SK-N-SH (cell line): ENCODE data around the gene SLIT1. TPM values are rescaled to one million over a fixed set of nuclear protein-coding genes. Genes with fewer than 3 reads are reported as not detected.

Experiments used
- CTCF ChIA-PET: fragments of 300-600, 350-600 bp; formaldehyde crosslinking; extraction: SDS; loops from one replicate; lab custom pipeline; 2021; lab: Yijun Ruan, JAX
- POLR2A ChIA-PET: fragments of 350-600 bp; sonication (Branson Sonifier 250); formaldehyde crosslinking; extraction: SDS; loops from one replicate; lab custom pipeline; 2020; ENCODE audit warnings: antibody characterized with exemption, inconsistent platforms; lab: Yijun Ruan, JAX
- DNase-seq: peaks from one replicate; pipeline ENCODE4 v3.0.0; 2012
- H2AFZ ChIP-seq: fragments of 200-600 bp; sonication (generic); 2 replicates; pipeline ENCODE4 v1.8.1; 2016; ENCODE audit warnings: antibody characterized with exemption, mild to moderate bottlenecking, low read depth
- H3F3A ChIP-seq: fragments of 200-600 bp; sonication (generic); replicated peaks from 2 replicates; pipeline ENCODE3; 2016; ENCODE audit warnings: antibody characterized with exemption, mild to moderate bottlenecking; ENCODE audit not compliant: insufficient read depth
- H3K27ac ChIP-seq, 2 experiments: fragments of 200-500 bp in 1 of 2; fragments of 200-600 bp in 1 of 2; sonication (Bioruptor generic) in 1 of 2; sonication (generic), shearing (Covaris generic) in 1 of 2; 2 replicates each; pipeline versions ENCODE4 v1.5.1 to v1.6.1; 2014 to 2016; ENCODE audit warnings: low read depth in 2 of 2, inconsistent platforms in 1 of 2, low read length in 1 of 2, mild to moderate bottlenecking in 1 of 2, mixed read lengths in 1 of 2
- H3K27me3 ChIP-seq: fragments of 200-600 bp; sonication (generic), shearing (Covaris generic); 2 replicates; pipeline ENCODE4 v1.6.1; 2016; ENCODE audit warnings: mixed run types; ENCODE audit not compliant: insufficient read depth
- H3K36me3 ChIP-seq, 2 experiments: fragments of 200-500 bp in 1 of 2; fragments of 200-600 bp in 1 of 2; sonication (Bioruptor generic) in 1 of 2; sonication (generic) in 1 of 2; replicated peaks in 1 of 2; 2 replicates each; pipeline versions ENCODE3 to v1.5.1; 2014 to 2016; ENCODE audit warnings: low read length in 1 of 2, mild to moderate bottlenecking in 1 of 2; ENCODE audit not compliant: insufficient read depth in 2 of 2, control insufficient read depth in 1 of 2
- H3K4me1 ChIP-seq, 2 experiments: fragments of 200-500 bp in 1 of 2; fragments of 200-600 bp in 1 of 2; sonication (Bioruptor generic) in 1 of 2; sonication (generic), shearing (Covaris generic) in 1 of 2; 2 replicates each; pipeline versions ENCODE4 v1.5.1 to v1.6.1; 2014 to 2016; ENCODE audit warnings: low read depth in 1 of 2, low read length in 1 of 2, mixed run types in 1 of 2; ENCODE audit not compliant: insufficient read depth in 2 of 2, control insufficient read depth in 1 of 2
- H3K4me2 ChIP-seq: fragments of 200-600 bp; sonication (generic), shearing (Covaris generic); 2 replicates; pipeline ENCODE4 v1.6.1; 2017; ENCODE audit warnings: mixed run types
- H3K4me3 ChIP-seq, 2 experiments: fragments of 200-500 bp in 1 of 2; fragments of 200-600 bp in 1 of 2; sonication (Bioruptor generic) in 1 of 2; sonication (generic), shearing (Covaris generic) in 1 of 2; 2 replicates each; pipeline versions ENCODE4 v1.5.1 to v1.8.1; 2014 to 2016; ENCODE audit warnings: low read depth in 2 of 2, inconsistent platforms in 1 of 2, low read length in 1 of 2, mild to moderate bottlenecking in 1 of 2, mixed read lengths in 1 of 2, moderate library complexity in 1 of 2
- H3K79me2 ChIP-seq: fragments of 200-600 bp; sonication (generic); 2 replicates; pipeline ENCODE4 v1.8.1; 2017; ENCODE audit warnings: mild to moderate bottlenecking; ENCODE audit not compliant: insufficient read depth
- H3K9ac ChIP-seq: fragments of 200-600 bp; sonication (generic); 2 replicates; pipeline ENCODE4 v1.6.1; 2017; ENCODE audit warnings: mixed run types
- H3K9me2 ChIP-seq: fragments of 200-600 bp; sonication (generic); 2 replicates; pipeline ENCODE4 v1.6.1; 2017; ENCODE audit warnings: mixed run types
- H3K9me3 ChIP-seq: fragments of 200-600 bp; sonication (generic); 2 replicates; pipeline ENCODE4 v1.6.1; 2017; ENCODE audit warnings: mixed run types, mild to moderate bottlenecking, moderate library complexity
- H4K20me1 ChIP-seq: fragments of 200-600 bp; sonication (generic); 2 replicates; pipeline ENCODE4 v1.6.1; 2017; ENCODE audit warnings: mild to moderate bottlenecking, mixed run types; ENCODE audit not compliant: insufficient read depth
- CHD2 ChIP-seq: fragments of 150-350 bp; IDR thresholded peaks from 2 replicates; pipeline ENCODE4 v1.6.1; 2018; ENCODE audit warnings: low read length; ENCODE audit not compliant: partially characterized antibody
- ELF1 ChIP-seq: IDR thresholded peaks from 2 replicates; pipeline ENCODE4 v1.4.0; 2012
- EP300 ChIP-seq, 2 experiments: IDR thresholded peaks; 2 replicates each; pipeline versions ENCODE4 v1.4.0 to v1.6.1; 2012; ENCODE audit warnings: borderline replicate concordance in 1 of 2, low read depth in 1 of 2, low read length in 1 of 2
- EZH2phosphoT487 ChIP-seq: fragments of 200-600 bp; sonication (generic); IDR thresholded peaks from 2 replicates; pipeline ENCODE4 v1.6.1; 2017; ENCODE audit warnings: low read depth, mixed run types, mild to moderate bottlenecking, antibody characterized with exemption, moderate library complexity, borderline replicate concordance
- FOXM1 ChIP-seq: IDR thresholded peaks from 2 replicates; pipeline ENCODE4 v1.4.0; 2012; ENCODE audit warnings: low read depth, mild to moderate bottlenecking
- GABPA ChIP-seq: IDR thresholded peaks from 2 replicates; pipeline ENCODE4 v1.4.0; 2012; ENCODE audit warnings: low read depth, mild to moderate bottlenecking
- GATA2 ChIP-seq: sonication (generic); formaldehyde crosslinking; IDR thresholded peaks from 2 replicates; pipeline ENCODE4 v1.5.0; 2020; ENCODE audit warnings: mild to moderate bottlenecking, missing genetic modification reagents
- MXI1 ChIP-seq: IDR thresholded peaks from 2 replicates; pipeline ENCODE4 v1.6.1; 2012; ENCODE audit warnings: mild to moderate bottlenecking, low read depth, low read length, improper control_type of control experiment
- NFIC ChIP-seq: IDR thresholded peaks from 2 replicates; pipeline ENCODE4 v1.4.0; 2012; ENCODE audit warnings: borderline replicate concordance
- POLR2AphosphoS5 ChIP-seq: IDR thresholded peaks from 2 replicates; pipeline ENCODE4 v1.6.1; 2012; ENCODE audit warnings: low read depth, low read length
- RAD21 ChIP-seq: IDR thresholded peaks from 2 replicates; pipeline ENCODE4 v1.6.1; 2012; ENCODE audit warnings: mild to moderate bottlenecking, low read length
- REST ChIP-seq: IDR thresholded peaks from 2 replicates; pipeline ENCODE4 v1.6.1; 2012; ENCODE audit warnings: mild to moderate bottlenecking, low read depth, low read length, moderate library complexity
- RFX5 ChIP-seq: IDR thresholded peaks from 2 replicates; pipeline ENCODE4 v1.6.1; 2012; ENCODE audit warnings: mild to moderate bottlenecking, improper control_type of control experiment, low read length
- RXRA ChIP-seq: IDR thresholded peaks from 2 replicates; pipeline ENCODE4 v1.4.0; 2012; ENCODE audit warnings: low read depth, mild to moderate bottlenecking, borderline replicate concordance
- SIN3A ChIP-seq: IDR thresholded peaks from 2 replicates; pipeline ENCODE4 v1.6.1; 2012; ENCODE audit warnings: low read depth, mild to moderate bottlenecking, low read length, moderate library complexity, borderline replicate concordance
- TCF12 ChIP-seq: IDR thresholded peaks from 2 replicates; pipeline ENCODE4 v1.4.0; 2012
- TEAD4 ChIP-seq: IDR thresholded peaks from 2 replicates; pipeline ENCODE4 v1.4.0; 2012; ENCODE audit warnings: mild to moderate bottlenecking, borderline replicate concordance; ENCODE audit not compliant: insufficient read depth
- USF1 ChIP-seq: IDR thresholded peaks from 2 replicates; pipeline ENCODE4 v1.4.0; 2012; ENCODE audit warnings: low read depth, borderline replicate concordance
- WGBS: methylation state at CpG from one replicate; pipeline ENCODE4 v1.1.6; 2017; ENCODE audit warnings: low lambda C conversion rate; 5-methylcytosine and 5-hydroxymethylcytosine counted together
- polyA plus RNA-seq, 3 experiments: library from polyadenylated mRNA; depleted of rRNA; stranded (reverse); fragments of >200 nt; gene quantifications; 2 replicates each; pipeline ENCODE4 v1.2.3, GENCODE V29; 2012
- TF ChIP-seq, protein P1 (sequence below): IDR thresholded peaks from 2 replicates; pipeline ENCODE4 v1.4.0; 2012; ENCODE audit warnings: low read depth
- TF ChIP-seq, protein P2 (sequence below): fragments of 200-600 bp; sonication (generic); IDR thresholded peaks from 2 replicates; pipeline ENCODE4 v1.6.1; 2017; ENCODE audit warnings: antibody characterized with exemption, mild to moderate bottlenecking, moderate library complexity

The SLIT1 gene
- polyA plus RNA-seq, 1 of the 3 experiments (the other 2 are of a cell fraction): 0.05 TPM

DNA sequence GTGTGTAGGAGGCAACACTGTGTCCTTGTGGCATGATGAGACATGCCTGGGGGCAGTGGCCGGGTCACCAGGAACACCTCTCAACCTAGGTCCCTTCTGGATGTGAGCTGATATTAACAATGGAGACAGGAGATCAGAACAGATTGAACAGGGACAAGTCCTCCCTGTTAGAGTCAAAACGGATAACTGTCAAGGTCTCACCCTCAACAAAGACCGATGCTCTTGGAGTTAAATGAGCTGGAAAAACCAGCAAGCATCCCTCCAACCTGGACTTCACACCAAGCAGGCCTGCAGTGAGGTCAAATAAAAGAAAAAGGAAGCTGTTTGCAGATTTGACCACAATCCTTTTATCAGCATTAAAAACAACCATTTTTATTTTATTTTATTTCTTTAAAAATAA, 49.0 kb downstream of the SLIT1 start:
- no peak for TF ChIP-seq USF1
- TF ChIP-seq SIN3A: no peak
- no peak for TF ChIP-seq TEAD4
- no peak for TF ChIP-seq GATA2
- TF ChIP-seq, protein P1, sequence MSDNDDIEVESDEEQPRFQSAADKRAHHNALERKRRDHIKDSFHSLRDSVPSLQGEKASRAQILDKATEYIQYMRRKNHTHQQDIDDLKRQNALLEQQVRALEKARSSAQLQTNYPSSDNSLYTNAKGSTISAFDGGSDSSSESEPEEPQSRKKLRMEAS: no peak
- TF ChIP-seq RFX5: no peak
- TF ChIP-seq ELF1: no peak
- no peak for TF ChIP-seq TCF12
- no peak for TF ChIP-seq MXI1
- TF ChIP-seq POLR2AphosphoS5: no peak
- TF ChIP-seq EZH2phosphoT487: no peak
- no peak overlapping the region for H3K4me3 ChIP-seq
- H3F3A ChIP-seq: no peaks in the 10 kb centered on the region
- H3K4me2 ChIP-seq: no peak overlapping the region
- no peaks in the 10 kb centered on the region for H3K79me2 ChIP-seq
- H3K27me3 ChIP-seq: peaks cover 23% of the 10 kb centered on the region
- H2AFZ ChIP-seq: no peak overlapping the region
- WGBS: 30% methylated on average over 3 of the region's 3 CpGs
- peaks cover 0 to 34% of the 10 kb centered on the region in 2 experiments; a peak in 2 of 4 replicates for H3K4me1 ChIP-seq
- H3K9me2 ChIP-seq: no peaks in the 10 kb centered on the region
- CTCF ChIA-PET: interaction anchor here (0.6 to 5.9 kb wide), 9 partner anchors 13 to 136 kb away, joined by 3 to 42 read pairs (median 6); no protein-coding TSS in a partner anchor
- POLR2A ChIA-PET: no interaction called here
- H3K27ac ChIP-seq: no peak overlapping the region
- DNase-seq: no peak
- H4K20me1 ChIP-seq: no peaks in the 10 kb centered on the region
- no peaks in the 10 kb centered on the region for H3K9me3 ChIP-seq
- H3K9ac ChIP-seq: no peak overlapping the region
- no peaks in the 10 kb centered on the region for H3K36me3 ChIP-seq

- no peak for DNase-seq
- H3F3A ChIP-seq: no peaks in the 10 kb centered on the region
- H2AFZ ChIP-seq: no peak overlapping the region
- H3K9ac ChIP-seq: no peak overlapping the region
- H3K27me3 ChIP-seq: peaks cover 23% of the 10 kb centered on the region
- H4K20me1 ChIP-seq: no peaks in the 10 kb centered on the region
- ChIA-PET POLR2A (no interaction called here), CTCF (interaction anchor here (1.5 to 5.9 kb wide), 3 partner anchors 16 to 62 kb away, joined by 6 to 42 read pairs (median 14); no protein-coding TSS in a partner anchor)
- no peaks in the 10 kb centered on the region for H3K36me3 ChIP-seq
- no peaks in the 10 kb centered on the region for H3K9me2 ChIP-seq
- no peak overlapping the region for H3K4me3 ChIP-seq
- no peak overlapping the region for H3K27ac ChIP-seq
- H3K79me2 ChIP-seq: no peaks in the 10 kb centered on the region
- H3K9me3 ChIP-seq: no peaks in the 10 kb centered on the region
- no peak for TF ChIP-seq TEAD4
- TF ChIP-seq, protein P1: no peak
- TF ChIP-seq RAD21: no peak
- no peak for TF ChIP-seq NFIC
- no peak for TF ChIP-seq USF1
- no peak for TF ChIP-seq CHD2
- TF ChIP-seq GATA2: no peak
- TF ChIP-seq REST: no peak
- TF ChIP-seq, protein P2, sequence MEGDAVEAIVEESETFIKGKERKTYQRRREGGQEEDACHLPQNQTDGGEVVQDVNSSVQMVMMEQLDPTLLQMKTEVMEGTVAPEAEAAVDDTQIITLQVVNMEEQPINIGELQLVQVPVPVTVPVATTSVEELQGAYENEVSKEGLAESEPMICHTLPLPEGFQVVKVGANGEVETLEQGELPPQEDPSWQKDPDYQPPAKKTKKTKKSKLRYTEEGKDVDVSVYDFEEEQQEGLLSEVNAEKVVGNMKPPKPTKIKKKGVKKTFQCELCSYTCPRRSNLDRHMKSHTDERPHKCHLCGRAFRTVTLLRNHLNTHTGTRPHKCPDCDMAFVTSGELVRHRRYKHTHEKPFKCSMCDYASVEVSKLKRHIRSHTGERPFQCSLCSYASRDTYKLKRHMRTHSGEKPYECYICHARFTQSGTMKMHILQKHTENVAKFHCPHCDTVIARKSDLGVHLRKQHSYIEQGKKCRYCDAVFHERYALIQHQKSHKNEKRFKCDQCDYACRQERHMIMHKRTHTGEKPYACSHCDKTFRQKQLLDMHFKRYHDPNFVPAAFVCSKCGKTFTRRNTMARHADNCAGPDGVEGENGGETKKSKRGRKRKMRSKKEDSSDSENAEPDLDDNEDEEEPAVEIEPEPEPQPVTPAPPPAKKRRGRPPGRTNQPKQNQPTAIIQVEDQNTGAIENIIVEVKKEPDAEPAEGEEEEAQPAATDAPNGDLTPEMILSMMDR: no peak
- TF ChIP-seq FOXM1: no peak
- TF ChIP-seq RXRA: no peak
- no peak for TF ChIP-seq GABPA
- no peak for TF ChIP-seq EP300 (IDR thresholded peaks at IDR 0.05; ENCODE audit: borderline replicate concordance in 1 of 2, low read depth in 1 of 2, low read length in 1 of 2)
- TF ChIP-seq MXI1: no peak
- TF ChIP-seq, all 33 proteins: peak for 0
- Histone ChIP-seq H3K4me1 (peaks cover 0 to 29% of the 10 kb centered on the region in 2 experiments; a peak in 2 of 4 replicates), H3K4me2 (no peak overlapping the region)
- 65% methylated on average over 11 of the region's 11 CpGs for WGBS
Measured at GRCh38 chr10:97135464-97135863, 50.3 kb downstream of the SLIT1 start.
